A549 (cell line): ENCODE data around the gene FOCAD. TPM values are rescaled to one million over a fixed set of nuclear protein-coding genes. Genes with fewer than 3 reads are reported as not detected.

Experiments
- ATAC-seq, 2 experiments: fragments of 200-7000 bp in 1 of 2; fragments of >200 bp in 1 of 2; cut with Nextera tagmentation in 1 of 2; cut with Tn5 transposase in 1 of 2; 3 replicates each; pipeline versions ENCODE4 v1.8.0 to v1.9.1; 2018 to 2020; ENCODE audit warnings: mild to moderate bottlenecking in 1 of 2, moderate library complexity in 1 of 2
- CTCF ChIA-PET: fragments of 300-600 bp; sonication (Branson Sonifier 250); formaldehyde crosslinking; extraction: SDS; loops from one replicate; lab custom pipeline; 2021; ENCODE audit warnings: antibody characterized with exemption, inconsistent platforms; lab: Yijun Ruan, JAX
- POLR2A ChIA-PET: fragments of 350-600 bp; formaldehyde crosslinking; extraction: SDS; loops from one replicate; lab custom pipeline; 2021; ENCODE audit warnings: antibody characterized with exemption, inconsistent platforms; lab: Yijun Ruan, JAX
- DNase-seq, 2 experiments: peaks; one replicate each; pipeline versions ENCODE4 v3.0.0 to v3.0.0-alpha.2; 2011 to 2016; ENCODE audit warnings: low read depth in 1 of 2, low spot score in 1 of 2
- FAIRE-seq: peaks from 2 replicates; lab custom pipeline; 2011; peaks lifted over from hg19 to GRCh38; lab: Jason Lieb, UNC
- H3K27ac ChIP-seq, 2 experiments: fragments of >200 bp; sonication (Bioruptor Twin); formaldehyde crosslinking; 3 replicates each; pipeline ENCODE4 v1.5.1; 2016 to 2017
- H3K4me1 ChIP-seq: fragments of >200 bp; sonication (Bioruptor Twin); formaldehyde crosslinking; 3 replicates; pipeline ENCODE4 v1.6.1; 2016
- H3K4me2 ChIP-seq: fragments of >200 bp; sonication (Bioruptor Twin); formaldehyde crosslinking; 3 replicates; pipeline ENCODE4 v1.6.1; 2016
- H3K4me3 ChIP-seq: fragments of >200 bp; sonication (Bioruptor Twin); formaldehyde crosslinking; 3 replicates; pipeline ENCODE4 v1.5.1; 2016
- H3K9me3 ChIP-seq: fragments of >200 bp; sonication (Bioruptor Twin); formaldehyde crosslinking; 3 replicates; pipeline ENCODE4 v1.6.1; 2016
- ATOH8 ChIP-seq: fragments of 250-450 bp; sonication (Bioruptor Pico); IDR thresholded peaks from 2 replicates; pipeline ENCODE4 v1.5.0; 2020; ENCODE audit warnings: low read depth, mild to moderate bottlenecking, moderate library complexity
- CEBPB ChIP-seq, 2 experiments: fragments of >200 bp in 1 of 2; sonication (Bioruptor Twin) in 1 of 2; formaldehyde crosslinking in 1 of 2; IDR thresholded peaks; 2 replicates each; pipeline ENCODE4 v1.6.1; 2012 to 2016
- FOXS1 ChIP-seq: fragments of 250-450 bp; sonication (Bioruptor Pico); IDR thresholded peaks from 2 replicates; pipeline ENCODE4 v1.5.0; 2020; ENCODE audit warnings: mild to moderate bottlenecking, moderate library complexity
- HDAC2 ChIP-seq: fragments of 200-600 bp; sonication (generic); IDR thresholded peaks from 2 replicates; pipeline ENCODE4 v1.6.1; 2016
- HMGXB4 ChIP-seq: fragments of 250-450 bp; sonication (Bioruptor Pico); IDR thresholded peaks from 2 replicates; pipeline ENCODE4 v1.5.0; 2021; ENCODE audit warnings: mild to moderate bottlenecking, moderate library complexity, borderline replicate concordance
- RAD21 ChIP-seq, 2 experiments: fragments of >200 bp in 1 of 2; sonication (Bioruptor Twin) in 1 of 2; formaldehyde crosslinking in 1 of 2; IDR thresholded peaks in 1 of 2; conservative IDR thresholded peaks in 1 of 2; 2 replicates in 1 of 2; 3 replicates in 1 of 2; pipeline ENCODE4 v1.6.1; 2012 to 2018; ENCODE audit warnings: inconsistent platforms in 1 of 2
- RFX5 ChIP-seq: fragments of 450-650 bp; IDR thresholded peaks from 2 replicates; pipeline ENCODE4 v1.7.1; 2014; ENCODE audit warnings: antibody characterized with exemption, mild to moderate bottlenecking, moderate library complexity
- SMC3 ChIP-seq: fragments of >200 bp; sonication (Bioruptor Twin); formaldehyde crosslinking; IDR thresholded peaks from 3 replicates; pipeline ENCODE4 v1.6.1; 2018; ENCODE audit warnings: inconsistent platforms
- TFCP2L1 ChIP-seq: fragments of 250-450 bp; sonication (Bioruptor Pico); IDR thresholded peaks from 2 replicates; pipeline ENCODE4 v1.5.0; 2021; ENCODE audit warnings: mild to moderate bottlenecking
- WGBS: methylation state at CpG from one replicate; pipeline ENCODE4 v1.1.6; 2017; ENCODE audit errors: missing lambda C conversion rate; 5-methylcytosine and 5-hydroxymethylcytosine counted together
- polyA plus RNA-seq, 4 experiments: library from polyadenylated mRNA; depleted of rRNA in 3 of 4; stranded (reverse); fragments of >200 nt; fragmentation: RNase III in 1 of 4; extraction: RNeasy Plus Mini Kit Qiagen cat#74134 plus additional on column Dnase treatment in 1 of 4; gene quantifications; 2 replicates in 3 of 4; 3 replicates in 1 of 4; pipeline ENCODE4 v1.2.3, GENCODE V29; 2011 to 2017
- small RNA-seq, 6 experiments: library from RNA; depleted of rRNA; stranded (forward); fragments of <200 nt; gene quantifications; one replicate each; pipeline ENCODE3, GENCODE V24; 2012
- TF ChIP-seq, protein P1 (sequence below): fragments of 200-600 bp; sonication (generic); IDR thresholded peaks from 2 replicates; pipeline ENCODE4 v1.6.1; 2016; ENCODE audit warnings: antibody characterized with exemption, mild to moderate bottlenecking, moderate library complexity
- TF ChIP-seq, protein P2 (sequence below): fragments of >200 bp; sonication (Bioruptor Twin); formaldehyde crosslinking; IDR thresholded peaks from 2 replicates; pipeline ENCODE4 v1.6.1; 2016

The FOCAD gene
- polyA plus RNA-seq, 2 of the 4 experiments (the other 2 are of a cell fraction): 22.0 to 53.8 TPM

GRCh38 chr9:21042466-21042865 lies 358.4 kb downstream of the FOCAD start:
- WGBS: 78% methylated on average over 4 of the region's 4 CpGs
- TF ChIP-seq ATOH8 (CRISPR knock-in tag) (no peak), FOXS1 (no peak), RFX5 (no peak), CEBPB (IDR thresholded peaks at IDR 0.05) (no peak), HDAC2 (no peak), TFCP2L1 (CRISPR knock-in tag) (no peak)
- TF ChIP-seq, protein P1, sequence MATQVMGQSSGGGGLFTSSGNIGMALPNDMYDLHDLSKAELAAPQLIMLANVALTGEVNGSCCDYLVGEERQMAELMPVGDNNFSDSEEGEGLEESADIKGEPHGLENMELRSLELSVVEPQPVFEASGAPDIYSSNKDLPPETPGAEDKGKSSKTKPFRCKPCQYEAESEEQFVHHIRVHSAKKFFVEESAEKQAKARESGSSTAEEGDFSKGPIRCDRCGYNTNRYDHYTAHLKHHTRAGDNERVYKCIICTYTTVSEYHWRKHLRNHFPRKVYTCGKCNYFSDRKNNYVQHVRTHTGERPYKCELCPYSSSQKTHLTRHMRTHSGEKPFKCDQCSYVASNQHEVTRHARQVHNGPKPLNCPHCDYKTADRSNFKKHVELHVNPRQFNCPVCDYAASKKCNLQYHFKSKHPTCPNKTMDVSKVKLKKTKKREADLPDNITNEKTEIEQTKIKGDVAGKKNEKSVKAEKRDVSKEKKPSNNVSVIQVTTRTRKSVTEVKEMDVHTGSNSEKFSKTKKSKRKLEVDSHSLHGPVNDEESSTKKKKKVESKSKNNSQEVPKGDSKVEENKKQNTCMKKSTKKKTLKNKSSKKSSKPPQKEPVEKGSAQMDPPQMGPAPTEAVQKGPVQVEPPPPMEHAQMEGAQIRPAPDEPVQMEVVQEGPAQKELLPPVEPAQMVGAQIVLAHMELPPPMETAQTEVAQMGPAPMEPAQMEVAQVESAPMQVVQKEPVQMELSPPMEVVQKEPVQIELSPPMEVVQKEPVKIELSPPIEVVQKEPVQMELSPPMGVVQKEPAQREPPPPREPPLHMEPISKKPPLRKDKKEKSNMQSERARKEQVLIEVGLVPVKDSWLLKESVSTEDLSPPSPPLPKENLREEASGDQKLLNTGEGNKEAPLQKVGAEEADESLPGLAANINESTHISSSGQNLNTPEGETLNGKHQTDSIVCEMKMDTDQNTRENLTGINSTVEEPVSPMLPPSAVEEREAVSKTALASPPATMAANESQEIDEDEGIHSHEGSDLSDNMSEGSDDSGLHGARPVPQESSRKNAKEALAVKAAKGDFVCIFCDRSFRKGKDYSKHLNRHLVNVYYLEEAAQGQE: no peak
- no peak for FAIRE-seq

GRCh38 chr9:21043841-21044240 lies 359.8 kb downstream of the FOCAD start:
- 58% methylated on average over 3 of the region's 3 CpGs for WGBS
- ATAC-seq (no peak), DNase-seq (no peak), FAIRE-seq (no peak)
- Histone ChIP-seq H3K9me3 (no peaks in the 10 kb centered on the region), H3K4me1 (no peaks in the 10 kb centered on the region), H3K27ac (no peak overlapping the region), H3K4me2 (no peak overlapping the region), H3K4me3 (no peak overlapping the region)
- TF ChIP-seq RFX5 (no peak), SMC3 (no peak), HDAC2 (no peak), RAD21 (conservative IDR thresholded peaks at IDR 0.05 in 1 of 2, IDR thresholded peaks at IDR 0.05 in 1 of 2) (no peak), FOXS1 (no peak), HMGXB4 (CRISPR knock-in tag) (no peak)
- TF ChIP-seq, protein P2, sequence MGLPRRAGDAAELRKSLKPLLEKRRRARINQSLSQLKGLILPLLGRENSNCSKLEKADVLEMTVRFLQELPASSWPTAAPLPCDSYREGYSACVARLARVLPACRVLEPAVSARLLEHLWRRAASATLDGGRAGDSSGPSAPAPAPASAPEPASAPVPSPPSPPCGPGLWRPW: no peak
- ChIA-PET CTCF (no interaction called here), POLR2A (no interaction called here)

More at GRCh38 chr9:21042466-21042865, 358.4 kb downstream of the FOCAD start:
- no peaks in the 10 kb centered on the region for H3K4me1 ChIP-seq
- no peak for DNase-seq
- ATAC-seq: no peak
- H3K27ac ChIP-seq: no peak overlapping the region
- no peak overlapping the region for H3K4me2 ChIP-seq
- no peaks in the 10 kb centered on the region for H3K9me3 ChIP-seq
- no peak overlapping the region for H3K4me3 ChIP-seq
- ChIA-PET POLR2A (no interaction called here), CTCF (no interaction called here)

Small RNA genes lying within 50 kb of the gene (small RNA-seq; reads per million reads assigned to genes)
- gene MIR491: 0 to 97.4 (median 84.0) reads per million in 6 experiments
- 0 to 1.3 (median 0) reads per million in 6 experiments for gene SNORA30B

Other genes with a start within 250 kb of the FOCAD start
- 47.6 and 50.8 TPM in 2 replicates for gene MLLT3, start 61.8 kb upstream of the FOCAD start, polyA plus RNA-seq (2011; rRNA removed)
- gene MLLT3, start 61.8 kb upstream of the FOCAD start, polyA plus RNA-seq (2017; fragmentation: RNase III; extraction: RNeasy Plus Mini Kit Qiagen cat#74134 plus additional on column Dnase treatment): 13.0 to 15.3 TPM (median 14.3 TPM) in 3 replicates